A549 (cell line): ENCODE measurements around the gene EIF5AL1. TPM values are rescaled to one million over a fixed set of nuclear protein-coding genes. Genes with fewer than 3 reads are reported as not detected.

Experiments used
- polyA plus RNA-seq, 4 experiments: library from polyadenylated mRNA; depleted of rRNA in 3 of 4; stranded (reverse); fragments of >200 nt; fragmentation: RNase III in 1 of 4; extraction: RNeasy Plus Mini Kit Qiagen cat#74134 plus additional on column Dnase treatment in 1 of 4; gene quantifications; 2 replicates in 3 of 4; 3 replicates in 1 of 4; pipeline ENCODE4 v1.2.3, GENCODE V29; 2011 to 2017
- small RNA-seq, 6 experiments: library from RNA; depleted of rRNA; stranded (forward); fragments of <200 nt; gene quantifications; one replicate each; pipeline ENCODE3, GENCODE V24; 2012

Gene EIF5AL1
- polyA plus RNA-seq, 2 of the 4 experiments (the other 2 are of a cell fraction): 1.7 to 5.7 TPM

Small RNA genes within 50 kb of the gene (small RNA-seq; reads per million reads assigned to genes)
- gene BX248123.2 (0 reads per million in 6 experiments), gene RPS12P18 (0 reads per million in 6 experiments)

Other genes with a start within 250 kb of the EIF5AL1 start
- 44.8 and 51.9 TPM in 2 replicates for gene PPIF, start 165.1 kb upstream of the EIF5AL1 start, polyA plus RNA-seq (2011; rRNA removed)
- gene PPIF, start 165.1 kb upstream of the EIF5AL1 start, polyA plus RNA-seq (2017; fragmentation: RNase III; extraction: RNeasy Plus Mini Kit Qiagen cat#74134 plus additional on column Dnase treatment): 73.1 to 95.5 TPM (median 75.0 TPM) in 3 replicates
- 2.4 and 2.7 TPM in 2 replicates for gene ZCCHC24, start 66.9 kb upstream of the EIF5AL1 start, polyA plus RNA-seq (2011; rRNA removed)
- 3.9 to 4.7 TPM (median 4.2 TPM) in 3 replicates for gene ZCCHC24, start 66.9 kb upstream of the EIF5AL1 start, polyA plus RNA-seq (2017; fragmentation: RNase III; extraction: RNeasy Plus Mini Kit Qiagen cat#74134 plus additional on column Dnase treatment)
- not detected in 2 replicates for gene SFTPA2, start 47.9 kb downstream of the EIF5AL1 start, polyA plus RNA-seq (2011; rRNA removed)
- not detected in 3 replicates for gene SFTPA2, start 47.9 kb downstream of the EIF5AL1 start, polyA plus RNA-seq (2017; fragmentation: RNase III; extraction: RNeasy Plus Mini Kit Qiagen cat#74134 plus additional on column Dnase treatment)
- not detected in 2 replicates for gene SFTPA1, start 98.4 kb downstream of the EIF5AL1 start, polyA plus RNA-seq (2011; rRNA removed)
- not detected in 3 replicates for gene SFTPA1, start 98.4 kb downstream of the EIF5AL1 start, polyA plus RNA-seq (2017; fragmentation: RNase III; extraction: RNeasy Plus Mini Kit Qiagen cat#74134 plus additional on column Dnase treatment)
- 0.03 and 0.14 TPM in 2 replicates for gene NUTM2B, start 190.7 kb downstream of the EIF5AL1 start, polyA plus RNA-seq (2011; rRNA removed)
- 0.21 to 0.46 TPM (median 0.25 TPM) in 3 replicates for gene NUTM2B, start 190.7 kb downstream of the EIF5AL1 start, polyA plus RNA-seq (2017; fragmentation: RNase III; extraction: RNeasy Plus Mini Kit Qiagen cat#74134 plus additional on column Dnase treatment)